ENCODE measurements around the gene CFAP70.
"Not testable (repeated sequence)": the region's sequence is repeated elsewhere in the genome, so short reads cannot be mapped to it uniquely, and the experiment has no call there.

DNA sequence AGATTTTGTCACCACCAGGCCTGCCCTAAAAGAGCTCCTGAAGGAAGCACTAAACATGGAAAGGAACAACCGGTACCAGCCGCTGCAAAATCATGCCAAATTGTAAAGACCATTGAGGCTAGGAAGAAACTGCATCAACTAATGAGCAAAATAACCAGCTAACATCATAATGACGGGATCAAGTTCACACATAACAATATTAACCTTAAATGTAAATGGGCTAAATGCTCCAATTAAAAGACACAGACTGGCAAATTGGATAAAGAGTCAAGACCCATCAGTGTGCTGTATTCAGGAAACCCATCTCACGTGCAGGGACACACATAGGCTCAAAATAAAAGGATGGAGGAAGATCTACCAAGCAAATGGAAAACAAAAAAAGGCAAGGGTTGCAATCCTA lies 33.4 kb downstream of the CFAP70 start:
- TF ChIP-seq, protein P1, sequence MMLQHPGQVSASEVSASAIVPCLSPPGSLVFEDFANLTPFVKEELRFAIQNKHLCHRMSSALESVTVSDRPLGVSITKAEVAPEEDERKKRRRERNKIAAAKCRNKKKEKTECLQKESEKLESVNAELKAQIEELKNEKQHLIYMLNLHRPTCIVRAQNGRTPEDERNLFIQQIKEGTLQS (CRISPR knock-in tag; conservative IDR thresholded peaks at IDR 0.05) = not testable (repeated sequence)
- not testable (repeated sequence) for TF ChIP-seq NR2C2 (CRISPR knock-in tag; IDR thresholded peaks at IDR 0.05); CREB1 (CRISPR knock-in tag; IDR thresholded peaks at IDR 0.05); NFE2L1 (CRISPR knock-in tag; IDR thresholded peaks at IDR 0.05); ESRRA (CRISPR knock-in tag; IDR thresholded peaks at IDR 0.05; ENCODE audit: borderline replicate concordance); TEAD4 (CRISPR knock-in tag; IDR thresholded peaks at IDR 0.05); TP53 (CRISPR knock-in tag; IDR thresholded peaks at IDR 0.05)
- TF ChIP-seq, protein P2, sequence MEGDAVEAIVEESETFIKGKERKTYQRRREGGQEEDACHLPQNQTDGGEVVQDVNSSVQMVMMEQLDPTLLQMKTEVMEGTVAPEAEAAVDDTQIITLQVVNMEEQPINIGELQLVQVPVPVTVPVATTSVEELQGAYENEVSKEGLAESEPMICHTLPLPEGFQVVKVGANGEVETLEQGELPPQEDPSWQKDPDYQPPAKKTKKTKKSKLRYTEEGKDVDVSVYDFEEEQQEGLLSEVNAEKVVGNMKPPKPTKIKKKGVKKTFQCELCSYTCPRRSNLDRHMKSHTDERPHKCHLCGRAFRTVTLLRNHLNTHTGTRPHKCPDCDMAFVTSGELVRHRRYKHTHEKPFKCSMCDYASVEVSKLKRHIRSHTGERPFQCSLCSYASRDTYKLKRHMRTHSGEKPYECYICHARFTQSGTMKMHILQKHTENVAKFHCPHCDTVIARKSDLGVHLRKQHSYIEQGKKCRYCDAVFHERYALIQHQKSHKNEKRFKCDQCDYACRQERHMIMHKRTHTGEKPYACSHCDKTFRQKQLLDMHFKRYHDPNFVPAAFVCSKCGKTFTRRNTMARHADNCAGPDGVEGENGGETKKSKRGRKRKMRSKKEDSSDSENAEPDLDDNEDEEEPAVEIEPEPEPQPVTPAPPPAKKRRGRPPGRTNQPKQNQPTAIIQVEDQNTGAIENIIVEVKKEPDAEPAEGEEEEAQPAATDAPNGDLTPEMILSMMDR (IDR thresholded peaks at IDR 0.05) = not testable (repeated sequence)
- TF ChIP-seq, protein P3, sequence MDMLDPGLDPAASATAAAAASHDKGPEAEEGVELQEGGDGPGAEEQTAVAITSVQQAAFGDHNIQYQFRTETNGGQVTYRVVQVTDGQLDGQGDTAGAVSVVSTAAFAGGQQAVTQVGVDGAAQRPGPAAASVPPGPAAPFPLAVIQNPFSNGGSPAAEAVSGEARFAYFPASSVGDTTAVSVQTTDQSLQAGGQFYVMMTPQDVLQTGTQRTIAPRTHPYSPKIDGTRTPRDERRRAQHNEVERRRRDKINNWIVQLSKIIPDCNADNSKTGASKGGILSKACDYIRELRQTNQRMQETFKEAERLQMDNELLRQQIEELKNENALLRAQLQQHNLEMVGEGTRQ (CRISPR knock-in tag; IDR thresholded peaks at IDR 0.05) = not testable (repeated sequence)
- TF ChIP-seq, protein P4, sequence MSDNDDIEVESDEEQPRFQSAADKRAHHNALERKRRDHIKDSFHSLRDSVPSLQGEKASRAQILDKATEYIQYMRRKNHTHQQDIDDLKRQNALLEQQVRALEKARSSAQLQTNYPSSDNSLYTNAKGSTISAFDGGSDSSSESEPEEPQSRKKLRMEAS (CRISPR knock-in tag; IDR thresholded peaks at IDR 0.05) = not testable (repeated sequence)
- TF ChIP-seq, protein P5, sequence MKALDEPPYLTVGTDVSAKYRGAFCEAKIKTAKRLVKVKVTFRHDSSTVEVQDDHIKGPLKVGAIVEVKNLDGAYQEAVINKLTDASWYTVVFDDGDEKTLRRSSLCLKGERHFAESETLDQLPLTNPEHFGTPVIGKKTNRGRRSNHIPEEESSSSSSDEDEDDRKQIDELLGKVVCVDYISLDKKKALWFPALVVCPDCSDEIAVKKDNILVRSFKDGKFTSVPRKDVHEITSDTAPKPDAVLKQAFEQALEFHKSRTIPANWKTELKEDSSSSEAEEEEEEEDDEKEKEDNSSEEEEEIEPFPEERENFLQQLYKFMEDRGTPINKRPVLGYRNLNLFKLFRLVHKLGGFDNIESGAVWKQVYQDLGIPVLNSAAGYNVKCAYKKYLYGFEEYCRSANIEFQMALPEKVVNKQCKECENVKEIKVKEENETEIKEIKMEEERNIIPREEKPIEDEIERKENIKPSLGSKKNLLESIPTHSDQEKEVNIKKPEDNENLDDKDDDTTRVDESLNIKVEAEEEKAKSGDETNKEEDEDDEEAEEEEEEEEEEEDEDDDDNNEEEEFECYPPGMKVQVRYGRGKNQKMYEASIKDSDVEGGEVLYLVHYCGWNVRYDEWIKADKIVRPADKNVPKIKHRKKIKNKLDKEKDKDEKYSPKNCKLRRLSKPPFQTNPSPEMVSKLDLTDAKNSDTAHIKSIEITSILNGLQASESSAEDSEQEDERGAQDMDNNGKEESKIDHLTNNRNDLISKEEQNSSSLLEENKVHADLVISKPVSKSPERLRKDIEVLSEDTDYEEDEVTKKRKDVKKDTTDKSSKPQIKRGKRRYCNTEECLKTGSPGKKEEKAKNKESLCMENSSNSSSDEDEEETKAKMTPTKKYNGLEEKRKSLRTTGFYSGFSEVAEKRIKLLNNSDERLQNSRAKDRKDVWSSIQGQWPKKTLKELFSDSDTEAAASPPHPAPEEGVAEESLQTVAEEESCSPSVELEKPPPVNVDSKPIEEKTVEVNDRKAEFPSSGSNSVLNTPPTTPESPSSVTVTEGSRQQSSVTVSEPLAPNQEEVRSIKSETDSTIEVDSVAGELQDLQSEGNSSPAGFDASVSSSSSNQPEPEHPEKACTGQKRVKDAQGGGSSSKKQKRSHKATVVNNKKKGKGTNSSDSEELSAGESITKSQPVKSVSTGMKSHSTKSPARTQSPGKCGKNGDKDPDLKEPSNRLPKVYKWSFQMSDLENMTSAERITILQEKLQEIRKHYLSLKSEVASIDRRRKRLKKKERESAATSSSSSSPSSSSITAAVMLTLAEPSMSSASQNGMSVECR (CRISPR knock-in tag; IDR thresholded peaks at IDR 0.05; ENCODE audit: borderline replicate concordance) = not testable (repeated sequence)
- TF ChIP-seq, protein P6, sequence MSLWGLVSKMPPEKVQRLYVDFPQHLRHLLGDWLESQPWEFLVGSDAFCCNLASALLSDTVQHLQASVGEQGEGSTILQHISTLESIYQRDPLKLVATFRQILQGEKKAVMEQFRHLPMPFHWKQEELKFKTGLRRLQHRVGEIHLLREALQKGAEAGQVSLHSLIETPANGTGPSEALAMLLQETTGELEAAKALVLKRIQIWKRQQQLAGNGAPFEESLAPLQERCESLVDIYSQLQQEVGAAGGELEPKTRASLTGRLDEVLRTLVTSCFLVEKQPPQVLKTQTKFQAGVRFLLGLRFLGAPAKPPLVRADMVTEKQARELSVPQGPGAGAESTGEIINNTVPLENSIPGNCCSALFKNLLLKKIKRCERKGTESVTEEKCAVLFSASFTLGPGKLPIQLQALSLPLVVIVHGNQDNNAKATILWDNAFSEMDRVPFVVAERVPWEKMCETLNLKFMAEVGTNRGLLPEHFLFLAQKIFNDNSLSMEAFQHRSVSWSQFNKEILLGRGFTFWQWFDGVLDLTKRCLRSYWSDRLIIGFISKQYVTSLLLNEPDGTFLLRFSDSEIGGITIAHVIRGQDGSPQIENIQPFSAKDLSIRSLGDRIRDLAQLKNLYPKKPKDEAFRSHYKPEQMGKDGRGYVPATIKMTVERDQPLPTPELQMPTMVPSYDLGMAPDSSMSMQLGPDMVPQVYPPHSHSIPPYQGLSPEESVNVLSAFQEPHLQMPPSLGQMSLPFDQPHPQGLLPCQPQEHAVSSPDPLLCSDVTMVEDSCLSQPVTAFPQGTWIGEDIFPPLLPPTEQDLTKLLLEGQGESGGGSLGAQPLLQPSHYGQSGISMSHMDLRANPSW (CRISPR knock-in tag; conservative IDR thresholded peaks at IDR 0.05; ENCODE audit: low read depth) = not testable (repeated sequence)
- TF ChIP-seq, protein P7, sequence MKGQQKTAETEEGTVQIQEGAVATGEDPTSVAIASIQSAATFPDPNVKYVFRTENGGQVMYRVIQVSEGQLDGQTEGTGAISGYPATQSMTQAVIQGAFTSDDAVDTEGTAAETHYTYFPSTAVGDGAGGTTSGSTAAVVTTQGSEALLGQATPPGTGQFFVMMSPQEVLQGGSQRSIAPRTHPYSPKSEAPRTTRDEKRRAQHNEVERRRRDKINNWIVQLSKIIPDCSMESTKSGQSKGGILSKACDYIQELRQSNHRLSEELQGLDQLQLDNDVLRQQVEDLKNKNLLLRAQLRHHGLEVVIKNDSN (CRISPR knock-in tag; IDR thresholded peaks at IDR 0.05) = not testable (repeated sequence)
- TF ChIP-seq, protein P8, sequence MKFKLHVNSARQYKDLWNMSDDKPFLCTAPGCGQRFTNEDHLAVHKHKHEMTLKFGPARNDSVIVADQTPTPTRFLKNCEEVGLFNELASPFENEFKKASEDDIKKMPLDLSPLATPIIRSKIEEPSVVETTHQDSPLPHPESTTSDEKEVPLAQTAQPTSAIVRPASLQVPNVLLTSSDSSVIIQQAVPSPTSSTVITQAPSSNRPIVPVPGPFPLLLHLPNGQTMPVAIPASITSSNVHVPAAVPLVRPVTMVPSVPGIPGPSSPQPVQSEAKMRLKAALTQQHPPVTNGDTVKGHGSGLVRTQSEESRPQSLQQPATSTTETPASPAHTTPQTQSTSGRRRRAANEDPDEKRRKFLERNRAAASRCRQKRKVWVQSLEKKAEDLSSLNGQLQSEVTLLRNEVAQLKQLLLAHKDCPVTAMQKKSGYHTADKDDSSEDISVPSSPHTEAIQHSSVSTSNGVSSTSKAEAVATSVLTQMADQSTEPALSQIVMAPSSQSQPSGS (CRISPR knock-in tag; IDR thresholded peaks at IDR 0.05; ENCODE audit: borderline replicate concordance, low read depth) = not testable (repeated sequence)

Data from WTC11 (cell line).